Stimulated activated CD4-positive, alpha-beta T cell treated with anti-CD3 and anti-CD28 coated beads, Interleukin-1b, Interleukin-23, amount 100 ng/mL, for 48 hours (primary cell): ENCODE measurements around the gene PRIMA1.

Source experiments
- DNase-seq: peaks from one replicate; pipeline ENCODE4 v3.0.0-alpha.2; 2020

The PRIMA1 gene

DNA sequence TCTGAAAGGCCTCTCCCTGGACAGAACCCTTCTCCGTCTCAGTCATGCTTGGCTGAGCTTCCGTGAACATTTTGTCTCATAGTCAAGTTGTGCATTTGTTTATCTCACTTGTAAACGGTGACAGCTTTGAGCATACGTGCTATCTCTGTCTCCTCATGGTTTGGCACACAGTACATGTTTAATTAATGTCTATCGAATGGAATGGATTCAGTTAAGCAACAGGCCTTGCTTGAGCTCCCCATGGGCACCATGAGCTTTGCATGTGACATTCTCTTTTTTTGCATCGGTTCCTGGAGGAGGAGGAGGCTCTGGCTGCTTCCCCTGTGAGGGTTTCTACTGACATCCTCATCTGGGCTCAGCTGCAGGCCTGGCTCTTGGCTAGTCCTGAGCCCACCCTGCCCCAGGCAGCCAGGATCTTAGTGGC, 80.0 kb downstream of the PRIMA1 start:
- no peak for DNase-seq

DNA sequence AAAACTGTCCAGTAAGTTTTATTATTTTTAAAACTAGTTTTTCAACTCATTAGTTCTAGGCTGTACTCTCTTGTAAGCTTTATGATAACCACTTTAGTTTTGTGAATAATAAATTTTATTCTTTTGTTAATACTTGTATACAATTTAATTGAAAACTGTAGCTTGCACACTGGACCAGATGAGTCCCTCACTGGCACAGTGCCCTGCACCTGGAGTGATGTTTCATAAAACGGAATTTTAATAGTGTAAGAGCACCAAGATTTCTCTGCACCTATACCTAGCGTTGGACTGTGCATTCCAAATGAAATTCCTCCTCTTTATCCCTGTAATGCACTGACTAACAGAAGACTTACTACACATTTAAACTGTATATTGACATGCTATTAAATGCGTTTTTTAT, 80.8 kb downstream of the PRIMA1 start:
- DNase-seq = no peak

GRCh38 chr14:93706360-93706955, 81.8 kb downstream of the PRIMA1 start:
- no peak for DNase-seq

DNA sequence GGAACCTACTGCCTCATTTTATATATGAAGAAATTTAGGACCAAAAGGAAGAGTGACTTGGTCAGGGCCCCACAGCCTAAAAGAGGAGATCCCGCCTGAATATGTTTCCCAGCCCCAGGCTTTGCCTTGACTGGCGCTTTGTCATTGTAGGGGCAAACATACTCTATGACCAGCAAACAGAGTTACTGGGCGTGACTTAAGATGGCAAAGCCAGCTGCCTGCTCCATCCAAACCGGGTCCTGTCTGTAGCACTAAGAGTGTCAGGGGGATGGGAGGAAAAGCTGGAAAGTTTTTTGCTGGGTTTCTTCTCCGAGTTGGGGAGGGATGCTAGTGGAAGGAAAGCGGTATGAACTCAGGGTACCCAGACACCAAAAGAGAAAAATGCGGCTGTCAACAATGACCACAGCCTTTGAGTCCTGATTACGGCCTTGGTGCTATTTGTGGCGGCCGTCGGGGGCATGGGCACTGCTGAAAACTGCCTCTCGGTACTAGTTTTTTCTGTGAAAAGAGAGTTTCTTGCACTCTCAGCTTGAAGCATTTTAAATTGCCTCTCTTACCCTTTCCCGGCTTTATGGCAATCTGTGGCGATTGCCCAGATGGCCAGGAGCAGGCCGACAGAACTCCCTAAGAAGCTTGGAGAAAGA, 82.7 kb downstream of the PRIMA1 start:
- no peak for DNase-seq

GRCh38 chr14:93703941-93704340, 84.3 kb downstream of the PRIMA1 start:
- no peak for DNase-seq

DNA sequence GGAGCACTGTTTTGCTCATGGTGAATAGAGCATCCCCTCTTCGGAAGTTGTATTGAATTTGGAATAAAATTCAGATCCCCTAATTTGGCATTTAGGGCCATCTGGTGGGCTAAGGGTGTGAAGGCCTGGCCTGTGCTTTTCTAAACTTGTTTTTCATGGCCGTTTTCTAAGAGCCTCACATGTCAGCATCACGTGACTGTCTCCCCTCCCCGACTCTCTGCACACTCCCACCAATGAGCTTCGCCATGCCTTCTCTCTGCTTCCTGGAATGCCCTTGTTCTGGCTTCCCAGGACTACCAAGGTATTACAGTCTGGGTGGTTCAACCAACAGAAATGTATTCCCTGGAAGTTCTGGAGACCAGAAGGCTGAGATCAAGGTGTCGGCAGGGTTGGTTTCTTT, 85.3 kb downstream of the PRIMA1 start:
- no peak for DNase-seq

DNA sequence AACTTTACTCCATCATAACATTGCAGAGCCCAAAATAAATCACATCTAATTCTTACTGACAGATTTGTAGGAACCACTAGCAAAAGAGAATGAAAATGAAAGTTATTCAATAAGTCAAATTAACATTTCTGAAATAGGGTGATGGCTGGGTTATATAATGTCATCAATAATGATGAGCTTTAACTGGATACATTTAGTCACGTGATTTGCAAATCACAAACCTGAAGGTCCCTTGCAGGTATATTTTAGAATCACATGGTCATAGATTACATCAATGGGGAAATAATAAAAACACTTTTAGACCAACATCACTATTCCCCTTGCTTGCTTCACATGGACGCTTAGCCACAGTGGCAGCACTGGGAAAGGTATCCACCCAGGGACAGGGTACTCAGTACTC, 86.7 kb downstream of the PRIMA1 start:
- no peak for DNase-seq

GRCh38 chr14:93700928-93701327, 87.4 kb downstream of the PRIMA1 start:
- no peak for DNase-seq

DNA sequence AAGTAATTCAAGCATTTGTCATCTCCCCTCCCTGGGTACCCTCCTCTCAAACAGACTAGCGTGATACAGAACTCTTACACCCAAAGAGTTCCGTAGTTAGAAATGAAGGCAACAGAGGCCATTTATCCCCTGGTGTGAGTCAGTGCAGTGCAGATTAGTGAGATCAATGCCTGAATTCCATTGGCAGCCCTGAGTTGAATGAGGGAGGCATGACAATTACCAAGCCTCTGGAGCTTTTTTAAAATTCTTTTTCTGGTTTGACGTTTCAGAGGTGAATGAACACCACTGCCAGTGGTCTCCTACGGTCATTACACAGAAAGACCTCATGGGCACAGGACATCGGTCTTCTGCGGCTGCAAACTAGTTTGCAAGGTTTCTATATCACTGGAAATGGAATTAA, 94.4 kb downstream of the PRIMA1 start:
- no peak for DNase-seq

- DNase-seq = no peak
Measured at GRCh38 chr14:93691042-93691780, 97.1 kb downstream of the PRIMA1 start.

- DNase-seq = no peak
Measured at GRCh38 chr14:93690146-93690545, 98.1 kb downstream of the PRIMA1 start.

DNA sequence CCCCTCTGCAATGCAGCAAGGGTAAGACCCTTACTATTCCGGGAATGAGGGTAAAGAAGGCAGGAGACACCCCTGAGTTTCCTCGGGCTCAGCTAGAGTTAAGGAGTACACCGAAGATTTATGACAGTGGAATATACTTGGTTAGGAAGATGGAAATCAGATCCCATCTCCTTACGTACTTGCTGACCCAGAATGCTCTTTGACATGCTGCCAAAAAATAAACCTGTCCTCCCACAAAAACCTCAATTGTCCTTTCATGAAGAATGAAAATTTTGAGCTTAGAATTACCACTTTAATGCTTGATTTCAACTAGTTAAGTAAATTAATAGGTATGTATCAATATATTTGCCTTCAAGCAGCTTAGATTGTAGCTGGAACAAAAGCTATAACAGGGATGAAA, 99.5 kb downstream of the PRIMA1 start:
- no peak for DNase-seq

GRCh38 chr14:93688239-93688666, 100.0 kb downstream of the PRIMA1 start:
- DNase-seq = no peak

DNA sequence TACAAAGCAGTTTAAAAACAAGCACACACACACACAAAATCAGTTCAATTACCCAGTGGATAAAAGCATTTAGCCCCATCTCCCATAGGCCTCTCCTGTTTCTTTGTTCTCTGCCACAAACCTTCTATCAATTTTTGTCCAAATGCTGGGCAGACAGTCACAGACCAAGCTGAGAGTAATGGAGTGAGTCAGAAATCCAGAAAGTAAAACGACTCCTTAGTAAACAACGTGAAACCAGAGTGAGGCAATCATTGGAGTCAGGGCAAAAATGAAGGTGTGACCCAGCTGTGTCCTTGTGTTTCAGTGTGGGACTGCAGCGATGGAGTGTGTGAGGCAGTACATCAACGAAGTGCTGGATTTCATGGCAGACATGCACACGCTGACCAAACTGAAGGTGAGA, 102.0 kb downstream of the PRIMA1 start:
- no peak for DNase-seq

GRCh38 chr14:93685121-93685895, 103.0 kb downstream of the PRIMA1 start:
- no peak for DNase-seq

- DNase-seq = no peak
Measured at GRCh38 chr14:93683226-93683625, 105.1 kb downstream of the PRIMA1 start.

- DNase-seq = no peak
Measured at GRCh38 chr14:93682459-93682858, 105.8 kb downstream of the PRIMA1 start.

DNA sequence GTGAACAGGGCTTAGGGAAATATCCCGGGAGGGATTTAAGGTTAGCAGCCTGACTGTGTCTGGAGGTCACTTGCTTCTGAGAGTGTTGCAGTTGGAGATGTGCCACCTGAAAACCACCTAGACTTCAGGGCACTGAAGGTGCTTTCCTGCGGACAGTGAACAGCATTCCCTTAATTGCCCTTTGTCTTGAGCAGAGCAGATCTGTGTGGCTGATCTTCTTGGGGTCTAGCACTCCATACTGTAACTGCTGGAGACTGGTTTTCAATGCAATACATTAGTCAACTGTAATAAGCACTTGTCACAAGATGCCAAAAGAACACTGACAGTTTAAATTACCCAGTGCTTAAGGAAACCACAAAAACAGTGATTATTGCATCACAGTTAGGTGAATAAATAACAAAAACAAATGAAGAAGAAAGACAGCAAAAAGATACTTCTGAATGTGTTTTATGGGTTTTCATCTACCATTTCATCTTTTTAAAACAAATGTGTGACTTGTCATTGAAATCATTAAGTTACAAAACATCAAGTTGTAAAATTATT, 111.8 kb downstream of the PRIMA1 start:
- DNase-seq = no peak

GRCh38 chr14:93675651-93676050, 112.6 kb downstream of the PRIMA1 start:
- no peak for DNase-seq

DNA sequence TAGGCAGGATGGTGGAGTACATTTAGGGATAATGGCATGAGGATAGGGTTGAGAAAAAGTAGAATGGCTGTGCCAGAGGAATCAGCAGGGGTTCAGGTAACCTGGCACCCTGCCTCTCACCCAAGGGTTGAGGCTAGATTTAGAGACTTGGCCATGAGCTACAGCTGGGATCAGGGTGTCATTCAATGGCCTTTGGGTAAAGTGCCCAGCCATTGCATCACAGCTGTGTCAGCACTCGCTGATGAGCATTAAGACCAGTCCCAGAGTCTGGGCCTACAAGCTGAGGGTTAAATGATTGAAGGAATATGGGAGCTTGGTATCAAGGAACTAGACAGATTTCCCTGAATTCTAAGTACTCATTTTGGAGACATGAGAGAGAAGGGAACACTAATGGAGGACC, 113.9 kb downstream of the PRIMA1 start:
- DNase-seq = no peak

DNA sequence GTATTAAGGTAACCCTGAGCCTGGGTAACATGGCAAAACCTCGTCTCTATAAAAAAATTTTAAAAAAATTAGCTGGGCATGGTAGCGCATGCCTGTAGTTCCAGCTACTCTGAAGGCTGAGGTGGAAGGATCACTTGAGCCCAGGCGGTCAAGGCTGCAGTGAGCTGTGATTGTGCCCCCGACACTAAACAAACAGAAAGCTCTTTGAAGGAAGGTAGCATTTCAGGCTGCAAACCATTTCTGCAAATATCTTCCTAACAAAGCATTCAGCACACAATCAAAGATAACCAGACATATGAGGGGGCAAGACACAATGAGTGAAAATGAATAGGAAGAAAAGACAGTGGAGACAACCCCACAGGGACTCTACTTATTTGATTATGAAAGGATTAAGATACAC, 118.7 kb downstream of the PRIMA1 start:
- DNase-seq = no peak
